CD4-positive, alpha-beta T cell treated with Interleukin-15 for 4 hours (primary cell): Measurements from ENCODE around the gene METTL2B.
"Not testable (repeated sequence)": the region's sequence is repeated elsewhere in the genome, so short reads cannot be mapped to it uniquely, and the experiment has no call there.

Experiments used
- DNase-seq: peaks from one replicate; pipeline ENCODE4 v3.0.0-alpha.2; 2020; ENCODE audit warnings: low spot score

The METTL2B gene

DNA sequence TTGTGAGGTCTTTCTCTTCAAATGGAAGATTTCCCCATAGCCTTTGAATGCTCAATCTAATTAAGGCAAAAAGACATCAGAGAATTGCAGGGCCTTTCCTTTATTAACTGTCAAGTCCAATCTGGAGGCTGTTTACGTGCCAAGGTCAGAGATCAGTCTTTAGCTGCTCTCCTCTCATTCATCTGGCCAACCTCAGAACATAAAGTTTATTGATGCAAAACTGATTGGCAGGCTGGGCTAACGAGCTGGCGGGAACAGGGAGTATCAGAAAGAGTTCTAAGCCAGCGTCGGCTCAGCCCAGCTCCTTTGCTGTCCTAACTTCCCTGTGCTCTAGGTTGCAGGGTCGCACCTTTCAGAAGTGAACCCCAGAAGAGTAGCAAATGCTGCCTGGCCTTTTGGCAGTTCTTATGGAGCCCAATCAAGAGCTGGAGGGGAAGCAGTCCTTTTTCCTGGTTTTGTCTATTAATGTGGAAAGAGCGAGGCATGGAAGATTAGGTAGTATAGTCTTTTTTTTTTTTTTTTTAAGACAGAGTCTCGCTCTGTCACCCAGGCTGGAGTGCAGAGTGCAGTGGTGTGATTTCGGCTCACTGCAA, 47.5 kb downstream of the METTL2B start:
- DNase-seq, result not testable (repeated sequence)

DNA sequence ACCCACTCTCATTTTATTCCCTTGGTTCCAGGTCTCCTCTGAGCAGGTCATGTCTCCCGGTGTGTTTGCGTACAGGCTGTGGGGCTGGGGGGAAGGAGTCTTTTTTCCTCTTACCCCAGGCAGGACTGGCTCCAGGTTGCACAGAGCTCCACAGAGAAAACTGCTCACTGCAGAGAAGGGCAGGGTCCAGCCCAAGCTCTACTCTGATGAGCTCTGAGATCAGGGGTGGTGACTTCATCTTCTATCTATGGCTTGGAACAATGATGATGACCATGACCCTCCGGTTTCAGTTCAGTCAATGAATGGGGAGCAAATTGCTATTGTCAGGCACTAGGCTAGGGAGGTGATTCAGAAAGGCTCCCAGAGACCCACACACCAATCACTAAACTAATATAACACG, 49.0 kb downstream of the METTL2B start:
- DNase-seq, result not testable (repeated sequence)

DNA sequence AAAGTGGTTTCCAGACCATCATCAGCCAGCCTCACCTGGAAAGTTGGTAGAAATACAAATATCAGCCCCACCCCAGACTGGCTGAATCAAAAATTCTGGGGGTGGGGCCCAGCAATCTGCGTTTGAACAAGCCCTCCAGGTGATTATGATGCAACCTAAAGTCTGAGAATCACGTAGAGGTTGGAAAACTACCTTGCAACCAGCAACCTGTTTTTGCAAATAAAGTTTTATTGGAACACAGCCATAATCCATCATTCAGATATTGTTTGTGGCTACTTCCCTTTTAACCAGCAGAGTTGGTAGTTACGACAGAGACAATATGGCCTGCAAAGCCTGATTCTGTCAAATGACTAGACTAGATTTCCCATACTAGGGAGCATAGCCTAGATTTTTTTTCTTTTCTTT, 49.5 kb downstream of the METTL2B start:
- DNase-seq, result not testable (repeated sequence)

DNA sequence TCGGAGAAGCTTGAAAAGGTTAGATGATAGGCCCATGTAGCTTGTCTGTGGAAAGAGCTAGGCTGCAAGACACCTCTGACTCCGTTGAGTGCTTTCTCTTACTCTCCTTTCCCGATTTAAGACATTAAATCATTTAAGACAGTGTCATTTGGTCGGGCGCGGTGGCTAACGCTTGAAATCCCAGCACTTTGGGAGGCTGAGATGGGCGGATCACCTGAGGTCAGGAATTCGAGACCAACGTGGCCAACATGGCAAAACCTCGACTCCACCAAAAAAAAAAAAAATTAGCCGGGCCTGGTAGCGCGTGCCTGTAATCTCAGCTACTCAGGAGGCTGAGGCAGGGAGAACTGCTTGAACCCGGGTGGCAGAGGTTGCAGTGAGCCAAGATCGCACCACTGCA, 52.6 kb downstream of the METTL2B start:
- not testable (repeated sequence) for DNase-seq

- peak; percentile 45 for DNase-seq
Observed at GRCh38 chr7:128530121-128530854, 53.7 kb downstream of the METTL2B start.

DNA sequence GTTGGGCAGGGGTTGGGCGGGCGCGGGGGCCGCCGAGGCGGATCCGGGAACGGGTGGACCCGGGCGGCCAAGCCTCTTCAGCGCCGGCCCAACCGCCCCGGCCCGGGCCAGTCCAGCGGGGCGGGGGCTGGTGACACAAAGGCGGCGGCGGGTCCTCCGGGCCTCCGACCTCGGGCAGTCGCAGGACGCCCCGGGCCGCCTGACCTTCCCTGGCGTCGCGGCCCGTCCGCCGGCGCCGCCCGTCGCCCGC, 54.2 kb downstream of the METTL2B start:
- no peak for DNase-seq

DNA sequence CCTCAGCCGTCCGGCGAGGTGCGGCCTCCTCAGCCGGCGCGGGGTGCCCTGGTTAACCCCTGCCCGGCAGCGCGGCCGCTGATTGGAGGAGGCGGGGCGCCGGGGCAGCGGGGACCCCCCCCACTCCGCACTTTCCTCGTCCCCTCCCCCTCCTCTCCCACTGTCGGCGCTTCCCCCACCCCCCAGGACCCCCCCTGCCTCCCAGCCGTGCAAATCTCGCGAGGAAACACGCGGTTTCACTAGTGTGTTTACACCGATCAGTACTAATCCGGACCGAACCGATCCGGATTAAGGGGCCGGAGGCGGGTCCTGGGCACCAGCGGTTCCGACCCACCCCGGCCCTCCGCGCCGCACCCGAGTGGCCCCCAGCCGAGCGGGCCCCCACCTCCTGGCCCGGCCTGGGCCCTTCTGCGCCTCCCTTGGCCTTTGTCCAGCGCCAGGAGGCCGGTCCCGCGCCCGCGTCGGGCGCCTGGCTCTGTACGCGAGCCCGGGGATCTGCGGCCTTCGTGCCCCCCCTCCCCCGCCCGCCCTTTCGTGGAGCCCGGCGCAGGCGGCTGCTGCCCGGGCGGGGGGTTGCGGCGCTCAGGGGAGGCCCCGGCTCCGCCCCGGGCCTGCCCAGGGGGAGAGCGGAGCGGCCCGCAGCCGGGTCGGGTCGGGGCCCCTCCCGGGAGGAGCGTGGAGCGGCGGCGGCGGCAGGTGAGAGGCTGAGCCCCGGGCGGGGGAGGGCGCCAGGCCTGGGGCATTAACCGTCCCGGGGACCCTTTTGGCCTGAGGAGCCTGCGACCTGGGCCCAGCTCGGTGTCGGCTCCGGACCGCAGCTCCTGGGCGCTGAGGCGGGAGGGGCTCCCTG, 54.8 kb downstream of the METTL2B start:
- peak; percentile 87 for DNase-seq

GRCh38 chr7:128531955-128532478, 55.5 kb downstream of the METTL2B start:
- peak; percentile 25 for DNase-seq

GRCh38 chr7:128532956-128533355, 56.4 kb downstream of the METTL2B start:
- DNase-seq, result peak; percentile 10

- peak; percentile 32 for DNase-seq
Observed at GRCh38 chr7:128537410-128537809, 60.9 kb downstream of the METTL2B start.

DNA sequence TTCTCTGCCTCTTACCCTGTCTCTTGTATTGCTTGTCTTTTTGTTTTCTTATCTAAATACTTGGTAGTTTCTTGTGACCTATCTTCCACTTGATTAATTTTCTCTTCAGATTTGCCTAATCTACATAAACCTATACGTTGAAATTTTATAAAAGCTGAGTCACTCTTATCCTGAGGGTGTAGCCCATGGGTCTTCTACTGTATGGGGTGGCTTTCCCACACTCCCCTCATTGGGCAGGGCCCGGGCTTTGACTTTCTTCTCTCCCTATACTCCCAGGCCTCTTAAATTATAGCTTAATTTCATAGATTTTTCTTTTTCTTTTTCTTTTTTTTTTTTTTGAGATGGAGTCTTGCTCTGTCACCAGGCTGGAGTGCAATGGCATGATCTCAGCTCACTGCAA, 66.0 kb downstream of the METTL2B start:
- DNase-seq, result not testable (repeated sequence)

GRCh38 chr7:128543300-128543699, 66.8 kb downstream of the METTL2B start:
- DNase-seq, result not testable (repeated sequence)

GRCh38 chr7:128546319-128546851, 69.8 kb downstream of the METTL2B start:
- DNase-seq, result not testable (repeated sequence)

- no peak for DNase-seq
Observed at GRCh38 chr7:128550920-128551319, 74.4 kb downstream of the METTL2B start.

GRCh38 chr7:128554394-128554793, 77.8 kb downstream of the METTL2B start:
- not testable (repeated sequence) for DNase-seq
